GM23248 (cell line): Measurements from ENCODE around the gene ASTN1. TPM values are rescaled to one million over a fixed set of nuclear protein-coding genes. Genes with fewer than 3 reads are reported as not detected.

Source experiments
- DNase-seq: peaks from one replicate; pipeline ENCODE4 v3.0.0-alpha.2; 2015
- H2AFZ ChIP-seq: fragments of 200-600 bp; sonication (generic); 2 replicates; pipeline ENCODE4 v1.6.1; 2016; ENCODE audit warnings: antibody characterized with exemption
- H3F3A ChIP-seq: fragments of 200-600 bp; sonication (generic); 2 replicates; pipeline ENCODE4 v1.6.1; 2016; ENCODE audit warnings: mild to moderate bottlenecking, antibody characterized with exemption, mixed run types; ENCODE audit not compliant: insufficient read depth
- H3K27ac ChIP-seq: fragments of 200-600 bp; sonication (generic); 2 replicates; pipeline ENCODE4 v1.5.1; 2016; ENCODE audit warnings: mild to moderate bottlenecking
- H3K27me3 ChIP-seq: fragments of 200-600 bp; sonication (generic); replicated peaks from 2 replicates; pipeline ENCODE4 v1.6.1; 2016; ENCODE audit warnings: mild to moderate bottlenecking; ENCODE audit not compliant: insufficient read depth
- H3K36me3 ChIP-seq: fragments of 200-600 bp; sonication (generic); 2 replicates; pipeline ENCODE4 v1.6.1; 2016; ENCODE audit warnings: low read depth, mild to moderate bottlenecking
- H3K4me1 ChIP-seq: fragments of 200-600 bp; sonication (generic); 2 replicates; pipeline ENCODE4 v1.6.1; 2016; ENCODE audit warnings: mild to moderate bottlenecking; ENCODE audit not compliant: insufficient read depth
- H3K4me2 ChIP-seq: fragments of 200-600 bp; sonication (generic); one replicate; pipeline ENCODE4 v1.6.1; 2016; ENCODE audit warnings: mild to moderate bottlenecking; ENCODE audit not compliant: unreplicated experiment
- H3K4me3 ChIP-seq: fragments of 200-600 bp; sonication (generic); 2 replicates; pipeline ENCODE4 v1.5.1; 2016; ENCODE audit warnings: mild to moderate bottlenecking
- H3K79me2 ChIP-seq: fragments of 200-600 bp; sonication (generic); 2 replicates; pipeline ENCODE4 v1.6.1; 2016; ENCODE audit warnings: mild to moderate bottlenecking; ENCODE audit not compliant: insufficient read depth
- H3K9ac ChIP-seq: fragments of 200-600 bp; sonication (generic); 2 replicates; pipeline ENCODE4 v1.6.1; 2016; ENCODE audit warnings: mild to moderate bottlenecking
- H3K9me2 ChIP-seq: fragments of 200-600 bp; sonication (generic); 2 replicates; pipeline ENCODE4 v1.6.1; 2016; ENCODE audit warnings: mixed run types, mild to moderate bottlenecking, moderate library complexity; ENCODE audit not compliant: insufficient read depth
- H3K9me3 ChIP-seq: fragments of 200-600 bp; sonication (generic); one replicate; pipeline ENCODE4 v1.6.1; 2017; ENCODE audit warnings: low read depth
- H4K20me1 ChIP-seq: fragments of 200-600 bp; sonication (generic); 2 replicates; pipeline ENCODE4 v1.6.0; 2016; ENCODE audit not compliant: insufficient read depth
- EZH2 ChIP-seq: fragments of 200-600 bp; sonication (generic); IDR thresholded peaks from 2 replicates; pipeline ENCODE4 v1.6.1; 2018; ENCODE audit warnings: antibody characterized with exemption, mild to moderate bottlenecking; ENCODE audit not compliant: insufficient read depth, poor library complexity, severe bottlenecking
- EZH2phosphoT487 ChIP-seq: fragments of 200-600 bp; sonication (generic); IDR thresholded peaks from 2 replicates; pipeline ENCODE4 v1.6.1; 2018; ENCODE audit warnings: antibody characterized with exemption, moderate library complexity, mild to moderate bottlenecking, low read depth; ENCODE audit not compliant: insufficient read depth
- WGBS, 2 experiments: methylation state at CpG; one replicate each; pipeline ENCODE4 v1.1.6; 2015 to 2017; ENCODE audit warnings: low lambda C conversion rate in 2 of 2, low coverage in 1 of 2; ENCODE audit errors: missing lambda C conversion rate in 2 of 2; 5-methylcytosine and 5-hydroxymethylcytosine counted together
- in situ Hi-C: fragments of 300-500 bp; cut with MboI; formaldehyde crosslinking; loops from 2 replicates; pipeline ENCODE4 v1.15.0; 2020
- polyA plus RNA-seq: library from polyadenylated mRNA; unstranded; fragments of >200 nt; fragmentation: Nextera tagmentation; extraction: Ambion mirVana; gene quantifications from 2 replicates; pipeline ENCODE4 v1.2.1, GENCODE V29; 2016
- total RNA-seq: library from RNA; depleted of rRNA; stranded (reverse); fragments of >200 nt; shearing (Covaris generic); gene quantifications from 2 replicates; pipeline ENCODE4 v1.2.3, GENCODE V29; 2014

ASTN1 gene
- total and polyA plus RNA-seq, 2 experiments from 2014 or later, result not detected

GRCh38 chr1:176838276-176838995, 326.1 kb downstream of the ASTN1 start:
- Histone ChIP-seq H3K4me3 (no peak overlapping the region), H3F3A (no peaks in the 10 kb centered on the region), H3K79me2 (no peaks in the 10 kb centered on the region), H3K27ac (no peak overlapping the region), H3K9me3 (no peaks in the 10 kb centered on the region), H3K36me3 (no peaks in the 10 kb centered on the region), H4K20me1 (no peaks in the 10 kb centered on the region), H3K9me2 (no peaks in the 10 kb centered on the region), H3K9ac (no peak overlapping the region), H2AFZ (no peak overlapping the region), H3K4me1 (no peaks in the 10 kb centered on the region), H3K4me2 (no peak overlapping the region), H3K27me3 (no peaks in the 10 kb centered on the region)
- no peak for TF ChIP-seq EZH2
- no peak for TF ChIP-seq EZH2phosphoT487
- DNase-seq, result no peak
- WGBS, 2 experiments, result 7 to 9% methylated on average over 5 of the region's 5 CpGs
- in situ Hi-C loops, result loop anchor here (10.0 to 25.0 kb wide), 2 partner anchors 454 to 1676 kb away; no protein-coding TSS in a partner anchor

GRCh38 chr1:176837708-176838107, 326.8 kb downstream of the ASTN1 start:
- no peaks in the 10 kb centered on the region for H3K4me1 ChIP-seq
- no peaks in the 10 kb centered on the region for H4K20me1 ChIP-seq
- in situ Hi-C loops, result loop anchor here (10.0 to 25.0 kb wide), 2 partner anchors 453 to 1675 kb away; no protein-coding TSS in a partner anchor
- no peak overlapping the region for H3K4me3 ChIP-seq
- no peaks in the 10 kb centered on the region for H3F3A ChIP-seq
- H3K27ac ChIP-seq, result no peak overlapping the region
- no peaks in the 10 kb centered on the region for H3K9me2 ChIP-seq
- WGBS, 2 experiments, result 21 to 27% methylated on average over 2 of the region's 2 CpGs
- TF ChIP-seq EZH2phosphoT487, result no peak
- TF ChIP-seq EZH2, result no peak
- no peak overlapping the region for H3K9ac ChIP-seq
- H3K27me3 ChIP-seq, result no peaks in the 10 kb centered on the region
- no peaks in the 10 kb centered on the region for H3K36me3 ChIP-seq
- H3K4me2 ChIP-seq, result no peak overlapping the region
- H3K79me2 ChIP-seq, result no peaks in the 10 kb centered on the region
- DNase-seq, result no peak
- no peaks in the 10 kb centered on the region for H3K9me3 ChIP-seq
- H2AFZ ChIP-seq, result no peak overlapping the region

DNA sequence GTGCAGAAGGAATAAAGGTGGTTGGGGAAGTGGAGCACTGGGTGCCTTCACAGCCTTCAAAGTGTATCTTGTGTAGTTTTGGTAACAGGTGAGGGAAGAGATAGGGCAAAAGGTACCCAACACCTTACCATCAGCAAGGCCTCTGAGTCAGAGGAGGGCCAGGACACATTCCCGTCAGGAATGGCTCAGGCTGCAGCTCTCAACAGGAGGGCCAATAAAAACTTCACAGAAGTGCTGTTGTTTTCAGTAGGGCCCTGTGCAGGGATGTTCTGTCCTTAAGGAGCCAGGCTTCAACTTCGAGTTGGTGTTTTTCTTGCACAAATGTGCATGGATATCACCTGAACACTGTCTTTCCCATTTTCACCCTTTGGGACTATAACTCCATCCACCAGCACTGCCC, 333.4 kb downstream of the ASTN1 start:
- no peak overlapping the region for H3K4me3 ChIP-seq
- no peak overlapping the region for H2AFZ ChIP-seq
- 54 to 63% methylated on average over 2 of the region's 2 CpGs for WGBS, 2 experiments
- H4K20me1 ChIP-seq, result no peaks in the 10 kb centered on the region
- DNase-seq, result no peak
- H3K27ac ChIP-seq, result no peak overlapping the region
- H3F3A ChIP-seq, result no peaks in the 10 kb centered on the region
- H3K27me3 ChIP-seq, result no peaks in the 10 kb centered on the region
- H3K4me2 ChIP-seq, result no peak overlapping the region
- H3K9ac ChIP-seq, result no peak overlapping the region
- H3K36me3 ChIP-seq, result no peaks in the 10 kb centered on the region
- no peaks in the 10 kb centered on the region for H3K9me2 ChIP-seq
- H3K79me2 ChIP-seq, result no peaks in the 10 kb centered on the region
- no peaks in the 10 kb centered on the region for H3K4me1 ChIP-seq
- in situ Hi-C loops, result loop anchor here (10.0 to 25.0 kb wide), 2 partner anchors 446 to 1669 kb away; no protein-coding TSS in a partner anchor
- no peaks in the 10 kb centered on the region for H3K9me3 ChIP-seq
- TF ChIP-seq EZH2phosphoT487, result no peak
- no peak for TF ChIP-seq EZH2

GRCh38 chr1:176829261-176829660, 335.3 kb downstream of the ASTN1 start:
- H3K27ac ChIP-seq, result no peak overlapping the region
- TF ChIP-seq EZH2 (no peak), EZH2phosphoT487 (no peak)
- H3K4me2 ChIP-seq, result no peak overlapping the region
- no peaks in the 10 kb centered on the region for H3K9me3 ChIP-seq
- no peaks in the 10 kb centered on the region for H3F3A ChIP-seq
- WGBS, 2 experiments, result 60 to 66% methylated on average over 8 of the region's 8 CpGs
- H3K79me2 ChIP-seq, result no peaks in the 10 kb centered on the region
- H3K36me3 ChIP-seq, result no peaks in the 10 kb centered on the region
- H3K9ac ChIP-seq, result no peak overlapping the region
- H4K20me1 ChIP-seq, result no peaks in the 10 kb centered on the region
- in situ Hi-C loops, result loop anchor here (25.0 kb wide), 1 partner anchor 1667 kb away; no protein-coding TSS in a partner anchor
- no peaks in the 10 kb centered on the region for H3K27me3 ChIP-seq
- H2AFZ ChIP-seq, result no peak overlapping the region
- H3K4me3 ChIP-seq, result no peak overlapping the region
- H3K4me1 ChIP-seq, result no peaks in the 10 kb centered on the region
- no peak for DNase-seq
- no peaks in the 10 kb centered on the region for H3K9me2 ChIP-seq
